ENCODE data around the gene C8G. TPM values are rescaled to one million over a fixed set of nuclear protein-coding genes. Genes with fewer than 3 reads are reported as not detected.
A peak's percentile ranks its signal among the peaks of the same experiment; 100 is the strongest.

Gene C8G
- total RNA-seq, 1 experiment from 2014 or later, result 0.77 TPM

GRCh38 chr9:136941231-136942111 is 3.6 kb upstream of the C8G start:
- Histone ChIP-seq H3K9me2 (replicated peaks; ENCODE audit: low read length) (no peaks in the 10 kb centered on the region), H3K4me3 (ENCODE audit: low read length) (no peak overlapping the region), H3K79me2 (ENCODE audit: low read length) (peaks cover 26% of the 10 kb centered on the region), H3K9me3 (ENCODE audit: low read length) (no peaks in the 10 kb centered on the region), H3K4me1 (ENCODE audit: insufficient read depth, low read length) (no peaks in the 10 kb centered on the region; the same call in 1 of the 2 replicates), H2AFZ (ENCODE audit: low read length) (no peak overlapping the region), H3K27ac (ENCODE audit: low read length) (no peak overlapping the region), H3K36me3 (ENCODE audit: low read depth, low read length) (no peaks in the 10 kb centered on the region; the same call in 1 of the 2 replicates), H3K27me3 (ENCODE audit: low read length) (no peaks in the 10 kb centered on the region), H4K20me1 (ENCODE audit: low read length) (no peaks in the 10 kb centered on the region), H3K9ac (ENCODE audit: low read length) (no peak overlapping the region), H3F3A (ENCODE audit: low read length, unreplicated experiment) (no peaks in the 10 kb centered on the region), H3K4me2 (ENCODE audit: low read length) (no peak overlapping the region)
- intact Hi-C loops (cut with micrococcal nuclease), result no loop called here
- TF ChIP-seq EZH2 (IDR thresholded peaks at IDR 0.05; ENCODE audit: low read length, unreplicated experiment) (no peak), EZH2phosphoT487 (IDR thresholded peaks at IDR 0.05; ENCODE audit: borderline replicate concordance, low read length) (no peak), CTCF (conservative IDR thresholded peaks at IDR 0.05; ENCODE audit: low read depth, low read length) (no peak)
- POLR2A ChIA-PET (ENCODE audit: unreplicated experiment), result no interaction called here
- ATAC-seq, result no peak
- CTCF ChIA-PET, result no interaction called here
- no peak for DNase-seq
- BruUV-seq (replicated peaks), result no TSS peak

- no peaks in the 10 kb centered on the region for H3K9me3 ChIP-seq (ENCODE audit: low read length)
- CTCF ChIA-PET, result no interaction called here
- BruUV-seq (replicated peaks), result no TSS peak
- H3K27me3 ChIP-seq (ENCODE audit: low read length), result no peaks in the 10 kb centered on the region
- no peak overlapping the region; the same call in 1 of the 2 replicates for H3K4me3 ChIP-seq (ENCODE audit: low read length)
- no peak overlapping the region for H3K27ac ChIP-seq (ENCODE audit: low read length)
- no peak for ATAC-seq
- peak overlapping the region; percentile 98 for H3K4me2 ChIP-seq (ENCODE audit: low read length)
- H3K36me3 ChIP-seq (ENCODE audit: low read depth, low read length), result no peaks in the 10 kb centered on the region; the same call in 1 of the 2 replicates
- no peaks in the 10 kb centered on the region for H3K9me2 ChIP-seq (replicated peaks; ENCODE audit: low read length)
- TF ChIP-seq CTCF (conservative IDR thresholded peaks at IDR 0.05; ENCODE audit: low read depth, low read length) (no peak), EZH2 (IDR thresholded peaks at IDR 0.05; ENCODE audit: low read length, unreplicated experiment) (no peak), EZH2phosphoT487 (IDR thresholded peaks at IDR 0.05; ENCODE audit: borderline replicate concordance, low read length) (no peak)
- intact Hi-C loops (cut with micrococcal nuclease), result no loop called here
- no peak overlapping the region for H3K9ac ChIP-seq (ENCODE audit: low read length)
- no peaks in the 10 kb centered on the region for H4K20me1 ChIP-seq (ENCODE audit: low read length)
- H2AFZ ChIP-seq (ENCODE audit: low read length), result no peak overlapping the region
- H3K4me1 ChIP-seq (ENCODE audit: insufficient read depth, low read length), result no peaks in the 10 kb centered on the region; the same call in 1 of the 2 replicates
- POLR2A ChIA-PET (ENCODE audit: unreplicated experiment), result no interaction called here
- DNase-seq, result no peak
- H3F3A ChIP-seq (ENCODE audit: low read length, unreplicated experiment), result no peaks in the 10 kb centered on the region
- H3K79me2 ChIP-seq (ENCODE audit: low read length), result peaks cover 26% of the 10 kb centered on the region
Observed at GRCh38 chr9:136942112-136942880, 2.7 kb upstream of the C8G start.

Data from PC-3 (cell line).